Left kidney (tissue), 2 donors: ENCODE data around the gene RASA4. TPM values are rescaled to one million over a fixed set of nuclear protein-coding genes. Genes with fewer than 3 reads are reported as not detected.
"Not testable (repeated sequence)": the region's sequence is repeated elsewhere in the genome, so short reads cannot be mapped to it uniquely, and the experiment has no call there.

Experiments used
- DNase-seq: peaks from one replicate; pipeline ENCODE4 v3.0.0-alpha.2; 2013
- polyA plus RNA-seq: library from polyadenylated mRNA; unstranded; fragments of 120-200 nt; gene quantifications from one replicate; pipeline ENCODE4 v1.2.1, GENCODE V29; 2013; ENCODE audit not compliant: insufficient read length

The RASA4 gene
- polyA plus RNA-seq, 1 donor = 38.8 TPM

DNA sequence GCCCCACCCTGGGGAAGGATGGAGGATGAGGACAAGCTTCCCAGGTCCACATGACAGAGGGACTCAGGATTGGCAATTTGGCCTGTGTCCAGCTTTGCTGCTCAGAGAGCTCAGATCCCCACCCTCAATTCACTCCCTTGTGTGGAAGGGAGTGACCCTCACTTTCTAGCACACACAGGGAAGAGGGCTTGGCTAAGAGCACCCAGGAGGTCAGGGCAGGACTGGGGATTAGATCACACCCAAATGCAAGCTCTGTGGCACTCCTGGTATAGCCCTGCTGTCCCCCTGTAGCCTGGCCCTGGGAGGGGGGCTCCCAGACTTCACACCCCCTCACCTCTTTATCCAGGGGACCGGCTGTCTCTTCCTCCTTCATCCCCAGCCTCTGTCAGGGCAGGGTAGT is 72.2 kb downstream of the RASA4 start:
- not testable (repeated sequence) for DNase-seq

DNA sequence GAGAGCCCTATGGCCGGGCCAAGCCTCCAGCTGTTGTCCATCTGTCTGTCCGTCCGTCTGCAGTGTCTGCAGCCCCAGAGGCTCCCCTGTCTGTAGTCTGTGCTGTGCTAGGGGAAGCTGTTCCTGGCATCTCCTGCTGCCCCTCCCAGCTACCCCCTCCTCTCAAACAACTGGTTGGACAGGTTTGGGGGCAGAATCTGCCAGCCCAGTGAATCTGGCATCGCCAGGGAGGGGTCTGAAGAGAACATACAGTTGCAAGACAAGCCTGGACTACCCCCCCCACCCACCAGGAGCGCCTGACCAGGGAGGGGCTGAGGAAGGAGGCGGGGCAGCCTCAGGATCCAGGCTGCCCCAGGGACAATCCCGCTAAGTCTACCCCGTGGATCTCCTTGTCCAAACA is 73.0 kb downstream of the RASA4 start, which contains the start of gene UPK3BL2:
TSS of gene UPK3BL2 (minus strand) at position 101 of the 400 bp plus-strand sequence. CDS start at position 41, 60 bp downstream.
- not testable (repeated sequence) for DNase-seq

DNA sequence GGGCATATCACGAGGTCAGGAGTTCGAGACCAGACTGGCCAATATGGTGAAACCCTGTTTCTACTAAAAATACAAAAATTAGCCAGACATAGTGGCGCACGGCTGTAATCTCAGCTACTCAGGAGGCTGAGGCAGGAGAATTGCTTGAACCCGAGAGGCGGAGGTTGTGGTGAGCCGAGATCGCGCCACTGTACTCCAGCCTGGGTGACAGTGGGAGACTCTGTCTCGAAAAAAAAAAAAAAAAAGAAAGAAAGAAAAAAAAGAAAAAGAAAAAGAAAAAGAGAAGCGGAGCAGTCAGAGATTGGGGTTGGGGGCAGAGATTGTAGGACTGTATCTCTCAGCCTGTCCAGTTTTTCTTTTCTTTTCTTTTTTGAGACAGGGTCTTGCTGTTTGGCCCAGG is 73.8 kb downstream of the RASA4 start:
- DNase-seq = not testable (repeated sequence)

GRCh38 chr7:102542083-102542482 is 74.5 kb downstream of the RASA4 start:
- not testable (repeated sequence) for DNase-seq

DNA sequence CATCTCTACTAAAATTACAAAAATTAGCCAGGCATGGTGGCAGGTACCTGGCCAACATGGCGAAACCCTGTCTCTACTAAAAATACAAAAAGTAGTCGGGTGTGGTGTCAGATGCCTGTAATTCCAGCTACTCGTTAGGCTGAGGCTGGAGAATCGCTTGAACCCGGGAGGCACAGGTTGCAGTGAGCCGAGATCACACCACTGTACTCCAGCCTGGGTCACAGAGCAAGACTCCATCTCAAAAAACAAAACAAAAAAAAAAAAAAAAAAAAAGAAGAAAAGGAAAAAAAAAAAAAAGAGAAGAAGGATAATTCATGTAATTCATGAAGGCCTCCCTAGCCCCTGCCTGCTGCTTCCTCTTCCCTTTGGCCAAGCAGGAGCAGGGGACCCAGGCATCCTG is 76.0 kb downstream of the RASA4 start:
- not testable (repeated sequence) for DNase-seq

GRCh38 chr7:102535062-102535615 is 81.4 kb downstream of the RASA4 start:
- DNase-seq = not testable (repeated sequence)

DNA sequence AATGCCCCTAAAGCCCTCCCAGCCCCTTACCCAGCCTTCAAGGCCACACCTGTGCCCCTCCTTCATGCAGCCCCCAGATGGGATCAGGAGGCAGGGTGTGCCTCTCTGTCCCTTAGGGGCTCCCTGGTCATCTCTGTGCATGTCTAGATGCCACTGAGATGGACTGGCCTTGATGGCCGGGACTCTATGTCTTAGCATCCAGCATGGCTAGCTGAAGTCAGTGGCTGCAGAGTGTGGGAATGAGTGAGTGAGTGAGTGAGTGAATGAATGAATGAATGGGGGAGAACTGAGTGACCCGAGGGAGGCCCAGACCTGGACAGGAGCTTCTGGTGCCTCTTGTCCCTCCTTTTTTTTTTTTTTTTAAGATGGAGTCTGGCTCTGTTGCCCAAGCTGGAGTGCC is 84.4 kb downstream of the RASA4 start:
- DNase-seq = not testable (repeated sequence)

DNA sequence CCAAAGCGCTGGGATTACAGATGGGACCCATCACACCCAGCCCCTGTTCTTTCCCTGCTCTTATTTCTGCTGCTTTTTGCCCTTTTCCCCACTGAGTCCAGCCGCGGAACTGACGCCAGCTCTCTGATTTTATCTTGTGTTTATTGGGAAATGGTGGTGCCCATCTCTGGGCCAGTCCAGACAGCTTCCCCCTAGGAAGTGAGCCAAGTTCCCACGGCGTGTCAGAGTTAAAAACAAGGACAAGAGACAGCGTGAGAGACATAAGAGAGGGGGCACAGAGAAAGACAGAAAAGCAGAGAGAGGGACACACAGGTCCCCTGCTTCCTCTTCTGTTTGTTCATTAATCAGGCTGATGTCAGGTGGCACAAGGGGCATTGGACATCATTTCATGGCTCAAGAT is 85.0 kb downstream of the RASA4 start:
- not testable (repeated sequence) for DNase-seq

- DNase-seq = not testable (repeated sequence)
These were observed 88.4 kb downstream of the RASA4 start for GRCh38 chr7:102527822-102528793.

GRCh38 chr7:102527182-102527581 is 89.4 kb downstream of the RASA4 start:
- DNase-seq = not testable (repeated sequence)

DNA sequence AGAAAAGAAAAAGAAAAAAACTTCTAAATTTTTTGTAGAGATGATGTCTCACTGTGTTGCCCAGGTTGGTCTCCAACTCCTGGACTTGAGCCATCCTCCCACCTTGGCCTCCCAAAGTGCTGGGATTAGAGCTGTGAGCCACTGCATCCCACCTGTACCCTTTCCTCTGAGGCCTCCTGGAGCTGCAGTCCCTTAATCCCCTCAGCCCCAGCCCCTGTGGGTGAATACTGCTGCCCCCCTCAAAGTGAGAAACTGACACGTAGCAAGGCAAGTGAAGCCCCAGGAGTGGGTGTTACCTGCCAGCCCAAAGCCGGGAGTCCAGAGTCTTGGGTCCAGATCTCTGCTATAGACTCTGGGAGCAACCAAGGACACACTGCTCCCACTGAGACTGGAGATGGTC is 91.8 kb downstream of the RASA4 start:
- not testable (repeated sequence) for DNase-seq

Other genes starting within 250 kb of the RASA4 start
- gene PRKRIP1, start 220.4 kb downstream of the RASA4 start, polyA plus RNA-seq = 42.4 TPM
- gene ORAI2, start 183.2 kb downstream of the RASA4 start, polyA plus RNA-seq = 17.0 TPM
- gene ALKBH4, start 151.9 kb downstream of the RASA4 start, polyA plus RNA-seq = 9.1 TPM
- 17.8 TPM for gene LRWD1, start 151.8 kb downstream of the RASA4 start, polyA plus RNA-seq
- 18.7 TPM for gene POLR2J, start 137.8 kb downstream of the RASA4 start, polyA plus RNA-seq
- gene RASA4B, start 99.0 kb downstream of the RASA4 start, polyA plus RNA-seq = 8.6 TPM
- 18.5 TPM for gene UPK3BL2, start 73.1 kb downstream of the RASA4 start, polyA plus RNA-seq
- 14.8 TPM for gene SPDYE2, start 65.5 kb downstream of the RASA4 start, polyA plus RNA-seq
- gene POLR2J3, start 44.2 kb downstream of the RASA4 start, polyA plus RNA-seq = 91.1 TPM
- 23.5 TPM for gene UPK3BL1, start 26.0 kb upstream of the RASA4 start, polyA plus RNA-seq
- 3.8 TPM for gene SPDYE2B, start 33.6 kb upstream of the RASA4 start, polyA plus RNA-seq
- 4.4 TPM for gene POLR2J2, start 54.9 kb upstream of the RASA4 start, polyA plus RNA-seq
- gene FAM185A, start 132.2 kb upstream of the RASA4 start, polyA plus RNA-seq = 14.0 TPM